Skeletal muscle tissue (tissue), 4 donors: ENCODE results near the gene STEEP1. TPM values are rescaled to one million over a fixed set of nuclear protein-coding genes. Genes with fewer than 3 reads are reported as not detected.

Experiments
- H3K27ac ChIP-seq: one replicate; pipeline ENCODE4 v1.7.0; 2013; ENCODE audit warnings: mild to moderate bottlenecking, low read depth, low read length, inconsistent platforms
- H3K27me3 ChIP-seq, 3 donors: one replicate each; pipeline ENCODE4 v1.7.0; 2013; ENCODE audit warnings: low read length in 3 of 3; ENCODE audit not compliant: control insufficient read depth in 3 of 3, insufficient read depth in 3 of 3
- H3K36me3 ChIP-seq, 3 donors: one replicate each; pipeline ENCODE4 v1.7.0; 2013; ENCODE audit warnings: low read length in 3 of 3; ENCODE audit not compliant: control insufficient read depth in 3 of 3, insufficient read depth in 3 of 3
- H3K4me1 ChIP-seq, 3 donors: one replicate each; pipeline ENCODE4 v1.7.0; 2013; ENCODE audit warnings: low read length in 3 of 3, mild to moderate bottlenecking in 3 of 3; ENCODE audit not compliant: control insufficient read depth in 3 of 3, insufficient read depth in 3 of 3
- H3K4me3 ChIP-seq, 3 donors: one replicate each; pipeline ENCODE4 v1.7.0; 2013; ENCODE audit warnings: low read length in 3 of 3
- H3K9ac ChIP-seq, 3 donors: one replicate each; pipeline ENCODE4 v1.7.0; 2013; ENCODE audit warnings: low read length in 3 of 3, mild to moderate bottlenecking in 3 of 3, moderate library complexity in 2 of 3, low read depth in 1 of 3
- H3K9me3 ChIP-seq, 3 donors: one replicate each; pipeline ENCODE4 v1.7.0; 2013; ENCODE audit warnings: low read length in 3 of 3; ENCODE audit not compliant: control insufficient read depth in 3 of 3
- total RNA-seq: library from RNA; depleted of rRNA; stranded (reverse); fragments of >200 nt; gene quantifications from one replicate; pipeline ENCODE4 v1.2.3, GENCODE V29; 2014
- donor health status: Osteomylitis.

The STEEP1 gene
- total RNA-seq, 1 donor from 2014 or later: 25.1 TPM

- H3K9ac ChIP-seq: no peak overlapping the region
- H3K4me3 ChIP-seq: no peak overlapping the region
- H3K27ac ChIP-seq: no peak overlapping the region
- H3K27me3 ChIP-seq: no peaks in the 10 kb centered on the region
- H3K36me3 ChIP-seq: no peaks in the 10 kb centered on the region
- H3K9me3 ChIP-seq: no peaks in the 10 kb centered on the region
- H3K4me1 ChIP-seq: peaks cover 6 to 7% (median 7%) of the 10 kb centered on the region in 3 donors
Observed at GRCh38 chrX:119579414-119579813, 14.2 kb upstream of the STEEP1 start.

DNA sequence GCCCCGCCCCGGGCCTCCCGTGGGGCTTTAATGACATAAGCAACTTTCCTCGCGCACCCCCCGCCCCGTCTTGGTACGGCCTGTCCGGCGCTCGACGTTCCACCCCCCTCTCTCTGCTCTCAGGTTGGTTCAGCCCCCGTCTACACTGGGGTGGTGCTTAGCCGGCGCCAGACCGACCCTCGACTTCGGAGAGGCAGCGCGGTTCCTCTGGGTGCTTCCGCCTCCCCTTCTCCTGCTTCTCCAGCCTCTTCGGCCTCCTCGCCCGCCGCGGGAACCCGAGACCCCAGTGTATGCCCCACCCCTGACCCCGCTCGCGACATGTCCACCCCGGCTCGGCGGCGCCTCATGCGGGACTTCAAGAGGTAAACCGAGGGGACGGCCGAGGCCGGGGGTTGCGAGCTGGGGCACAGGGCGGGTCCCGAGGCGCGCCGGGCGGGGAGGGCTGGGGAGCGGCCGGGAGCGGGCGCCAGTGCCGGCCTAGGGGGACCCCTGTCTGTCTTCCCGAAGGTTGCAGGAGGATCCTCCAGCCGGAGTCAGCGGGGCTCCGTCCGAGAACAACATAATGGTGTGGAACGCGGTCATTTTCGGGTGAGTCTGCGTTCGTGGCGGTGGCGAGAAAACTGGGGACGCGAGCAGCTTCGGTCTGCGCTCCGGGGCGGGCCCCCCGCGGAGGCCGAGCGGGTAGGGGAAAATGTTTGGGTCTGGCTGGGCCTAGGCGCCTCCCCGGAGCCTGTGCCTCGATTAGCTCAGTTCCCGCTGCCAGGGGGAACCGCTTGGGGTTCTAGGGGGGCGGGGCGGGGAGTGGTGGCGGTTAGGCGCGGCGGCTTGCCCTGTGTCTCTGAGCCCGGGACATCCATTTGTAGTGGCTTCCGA, 9.4 kb upstream of the STEEP1 start, which contains the start of gene UBE2A:
TSS of gene UBE2A (plus strand) at position 170 of the 873 bp plus-strand sequence. CDS start at position 319, 149 bp downstream.
- Histone ChIP-seq H3K36me3 (no peaks in the 10 kb centered on the region), H3K9ac (peak within 1 kb of the TSS; percentile 82 to 87 (median 84)), H3K27ac (peak within 1 kb of the TSS; percentile 92), H3K9me3 (no peaks in the 10 kb centered on the region), H3K27me3 (no peaks in the 10 kb centered on the region), H3K4me3 (peak within 1 kb of the TSS; percentile 77 to 82 (median 77)), H3K4me1 (peaks cover 4 to 14% (median 14%) of the 10 kb centered on the region in 3 donors)

- no peaks in the 10 kb centered on the region for H3K27me3 ChIP-seq
- H3K9ac ChIP-seq: peak overlapping the region; percentile 74 to 87 (median 84)
- peaks cover 4 to 14% (median 14%) of the 10 kb centered on the region in 3 donors for H3K4me1 ChIP-seq
- no peaks in the 10 kb centered on the region for H3K9me3 ChIP-seq
- H3K36me3 ChIP-seq: no peaks in the 10 kb centered on the region
- H3K4me3 ChIP-seq: peak overlapping the region; percentile 77 to 82 (median 77)
- H3K27ac ChIP-seq: peak overlapping the region; percentile 92
Observed at GRCh38 chrX:119573840-119574393, 8.7 kb upstream of the STEEP1 start.

DNA sequence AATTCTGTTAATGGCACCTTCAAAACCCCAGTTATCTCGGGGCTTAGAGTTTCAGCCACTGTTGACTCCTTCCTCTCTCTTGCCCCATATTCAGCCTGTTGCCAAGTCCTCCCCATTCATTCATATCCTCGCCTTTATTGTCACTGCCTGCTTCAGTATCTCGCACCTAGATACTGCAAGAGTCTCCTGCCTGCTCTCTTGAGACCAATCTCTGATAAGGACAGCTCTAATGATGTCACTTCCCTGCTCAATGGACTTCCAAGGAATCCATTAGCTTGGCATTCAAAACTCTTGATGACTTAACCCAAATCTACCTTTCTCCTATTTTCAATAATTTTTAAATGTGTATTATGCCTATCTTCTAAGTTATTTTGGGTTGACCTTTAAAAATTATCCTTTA, 8.0 kb upstream of the STEEP1 start:
- H3K4me1 ChIP-seq: peaks cover 4 to 14% (median 14%) of the 10 kb centered on the region in 3 donors
- peak overlapping the region; percentile 92 for H3K27ac ChIP-seq
- no peaks in the 10 kb centered on the region for H3K27me3 ChIP-seq
- H3K4me3 ChIP-seq: peak overlapping the region; percentile 77 to 82 (median 77)
- H3K36me3 ChIP-seq: no peaks in the 10 kb centered on the region
- H3K9me3 ChIP-seq: no peaks in the 10 kb centered on the region
- H3K9ac ChIP-seq: peak overlapping the region; percentile 65 to 87 (median 84)

DNA sequence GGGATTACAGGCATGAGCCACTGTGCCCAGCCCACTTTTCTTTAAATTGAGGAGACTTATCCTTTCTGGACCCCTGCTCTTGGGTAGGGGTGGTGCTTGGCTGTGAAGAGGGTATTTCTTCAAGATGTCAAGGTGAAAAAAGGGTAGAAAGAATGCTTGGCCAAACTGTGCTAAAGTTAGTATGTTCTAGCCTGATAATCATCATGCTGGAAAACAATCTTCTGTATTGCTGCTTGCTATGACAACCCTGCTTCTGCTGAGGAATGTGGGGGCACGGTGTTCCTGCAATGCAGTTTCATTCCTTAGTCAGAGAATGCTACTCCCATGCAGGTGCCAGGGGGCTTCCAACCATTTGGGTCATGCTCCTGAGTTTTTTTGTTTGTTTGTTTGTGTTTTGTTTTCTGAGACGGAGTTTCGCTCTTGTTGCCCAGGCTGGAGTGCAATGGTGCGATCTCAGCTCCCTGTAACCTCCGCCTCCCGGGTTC, 5.2 kb upstream of the STEEP1 start:
- Histone ChIP-seq H3K9ac (no peak overlapping the region), H3K36me3 (no peaks in the 10 kb centered on the region), H3K9me3 (no peaks in the 10 kb centered on the region), H3K4me1 (peaks cover under 1 to 10% (median 10%) of the 10 kb centered on the region in 3 donors), H3K27ac (no peak overlapping the region), H3K27me3 (no peaks in the 10 kb centered on the region), H3K4me3 (no peak overlapping the region)

GRCh38 chrX:119552508-119552907, 12.7 kb downstream of the STEEP1 start:
- no peak overlapping the region for H3K27ac ChIP-seq
- no peaks in the 10 kb centered on the region for H3K4me1 ChIP-seq
- peaks cover 0 to 5% (median 0%) of the 10 kb centered on the region in 3 donors for H3K36me3 ChIP-seq
- H3K9me3 ChIP-seq: no peaks in the 10 kb centered on the region
- H3K4me3 ChIP-seq: no peak overlapping the region
- no peak overlapping the region for H3K9ac ChIP-seq
- no peaks in the 10 kb centered on the region for H3K27me3 ChIP-seq

DNA sequence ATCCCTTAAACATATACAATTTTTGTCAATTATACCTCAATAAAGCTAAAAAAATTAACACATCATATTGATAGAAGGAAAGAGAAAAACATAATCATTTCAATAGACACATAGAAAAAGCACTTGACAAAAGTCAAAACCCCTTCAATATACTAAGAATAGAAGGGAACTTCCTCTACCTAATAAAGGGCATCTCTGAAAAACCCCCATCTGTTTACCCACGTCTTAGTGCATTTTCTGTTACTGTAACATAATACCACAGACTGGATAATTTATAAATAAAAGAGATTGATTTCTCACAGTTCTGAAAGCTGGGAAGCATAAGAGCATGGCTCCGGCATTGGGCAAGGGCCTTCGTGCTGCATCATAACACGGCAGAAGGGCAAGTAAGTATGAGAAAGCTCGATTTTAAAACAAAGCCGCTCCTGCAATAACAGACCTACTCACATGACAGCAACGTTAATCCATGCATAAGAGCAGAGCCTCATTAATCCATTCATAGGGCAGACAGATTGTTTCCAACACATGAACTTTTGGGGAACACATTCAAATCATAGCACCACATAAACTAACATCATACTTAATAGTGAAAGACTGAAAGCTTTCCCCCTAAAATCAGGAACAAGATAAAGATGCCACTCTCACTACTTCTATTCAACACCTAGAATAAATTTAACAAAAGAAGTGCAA, 15.7 kb downstream of the STEEP1 start:
- Histone ChIP-seq H3K9ac (no peak overlapping the region), H3K9me3 (no peaks in the 10 kb centered on the region), H3K4me1 (no peaks in the 10 kb centered on the region), H3K27ac (no peak overlapping the region), H3K27me3 (no peaks in the 10 kb centered on the region), H3K36me3 (peaks cover 0 to 2% (median 0%) of the 10 kb centered on the region in 3 donors), H3K4me3 (no peak overlapping the region)

DNA sequence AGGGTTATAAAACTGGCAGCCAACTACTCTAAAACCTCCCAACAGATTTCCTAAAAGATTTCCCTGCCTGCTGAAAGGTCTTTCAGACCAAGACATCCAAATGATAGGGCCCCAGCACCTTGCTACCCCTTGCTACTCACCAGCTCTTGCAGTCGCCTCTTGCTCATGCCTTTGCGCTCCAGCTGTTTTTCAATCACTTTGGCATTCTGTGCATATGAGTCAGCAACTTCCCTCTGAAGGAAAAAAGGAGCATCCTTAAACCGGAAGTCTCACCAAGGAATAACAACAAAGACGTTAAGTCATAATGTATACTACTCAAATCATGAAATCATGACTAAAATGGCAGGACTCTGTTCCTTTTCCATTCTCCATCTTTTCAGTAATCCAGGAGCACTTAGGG, 24.0 kb downstream of the STEEP1 start:
- no peaks in the 10 kb centered on the region for H3K27me3 ChIP-seq
- no peak overlapping the region for H3K27ac ChIP-seq
- H3K4me3 ChIP-seq: no peak overlapping the region
- H3K4me1 ChIP-seq: no peaks in the 10 kb centered on the region
- peaks cover 0 to 14% (median 5%) of the 10 kb centered on the region in 3 donors for H3K36me3 ChIP-seq
- H3K9ac ChIP-seq: no peak overlapping the region
- H3K9me3 ChIP-seq: no peaks in the 10 kb centered on the region

- Histone ChIP-seq H3K36me3 (peaks cover 0 to 14% (median 5%) of the 10 kb centered on the region in 3 donors), H3K9ac (no peak overlapping the region)
Observed at GRCh38 chrX:119539872-119540271, 25.3 kb downstream of the STEEP1 start.

More at GRCh38 chrX:119539872-119540271, 25.3 kb downstream of the STEEP1 start:
- Histone ChIP-seq H3K4me3 (no peak overlapping the region), H3K9me3 (no peaks in the 10 kb centered on the region), H3K4me1 (no peaks in the 10 kb centered on the region), H3K27me3 (no peaks in the 10 kb centered on the region), H3K27ac (no peak overlapping the region)
